Kidney glomerular epithelial cell (primary cell): ENCODE results near the gene CLCN7.

ENCODE experiments used
- DNase-seq: peaks from one replicate; lab custom pipeline; 2025; lab: John Stamatoyannopoulos, UW

The CLCN7 gene

GRCh38 chr16:1502092-1503004 lies 27.5 kb upstream of the CLCN7 start:
- no peak for DNase-seq

GRCh38 chr16:1501630-1502029 lies 26.8 kb upstream of the CLCN7 start:
- DNase-seq: no peak

GRCh38 chr16:1500465-1501150 lies 25.8 kb upstream of the CLCN7 start:
- no peak for DNase-seq

GRCh38 chr16:1499756-1500464 lies 25.1 kb upstream of the CLCN7 start:
- no peak for DNase-seq

GRCh38 chr16:1498899-1499676 lies 24.3 kb upstream of the CLCN7 start:
- no peak for DNase-seq

GRCh38 chr16:1497014-1497598 lies 22.3 kb upstream of the CLCN7 start:
- no peak for DNase-seq

- no peak for DNase-seq
Observed at GRCh38 chr16:1496464-1496863, 21.6 kb upstream of the CLCN7 start.

GRCh38 chr16:1495889-1496262 lies 21.0 kb upstream of the CLCN7 start:
- no peak for DNase-seq

- DNase-seq: no peak
Observed at GRCh38 chr16:1495211-1495888, 20.5 kb upstream of the CLCN7 start.

GRCh38 chr16:1494711-1495110 lies 19.9 kb upstream of the CLCN7 start:
- no peak for DNase-seq

- peak; percentile 5 for DNase-seq
Observed at GRCh38 chr16:1494129-1494640, 19.4 kb upstream of the CLCN7 start.

GRCh38 chr16:1493746-1494094 lies 18.9 kb upstream of the CLCN7 start:
- DNase-seq: no peak

GRCh38 chr16:1492923-1493745 lies 18.3 kb upstream of the CLCN7 start, which contains the start of gene TELO2:
Gene TELO2, plus strand, starts transcription at chr16:1493360. Its CDS starts 922 bp downstream, at chr16:1494282.
- peak; percentile 51 for DNase-seq

- no peak for DNase-seq
Observed at GRCh38 chr16:1492082-1492922, 17.5 kb upstream of the CLCN7 start.

GRCh38 chr16:1491327-1491726 lies 16.5 kb upstream of the CLCN7 start:
- DNase-seq: no peak

GRCh38 chr16:1489077-1489476 lies 14.2 kb upstream of the CLCN7 start:
- no peak for DNase-seq

GRCh38 chr16:1488619-1489018 lies 13.8 kb upstream of the CLCN7 start, which contains the start of gene PTX4:
Gene PTX4, minus strand, starts transcription at chr16:1488944. Its CDS starts 35 bp downstream, at chr16:1488909.
- DNase-seq: no peak

- no peak for DNase-seq
Observed at GRCh38 chr16:1488054-1488601, 13.3 kb upstream of the CLCN7 start.
